Astrocyte of the cerebellum (primary cell): Measurements from ENCODE around the gene FAM163A.
A peak's percentile ranks its signal among the peaks of the same experiment; 100 is the strongest.
"Not testable (repeated sequence)": the region's sequence is repeated elsewhere in the genome, so short reads cannot be mapped to it uniquely, and the experiment has no call there.

ENCODE experiments used
- DNase-seq: peaks from one replicate; pipeline ENCODE4 v3.0.0-alpha.2; 2011; ENCODE audit warnings: low read depth
- H3K4me3 ChIP-seq: 2 replicates; pipeline ENCODE4 v1.5.1; 2011; ENCODE audit warnings: mild to moderate bottlenecking, low read depth, low read length, moderate library complexity
- in situ Hi-C: cut with HindIII; loops from 2 replicates; pipeline ENCODE4 v1.10.0; 2017; ENCODE audit warnings: low sequenced_read_pairs
- TF ChIP-seq, protein P1 (sequence below): IDR thresholded peaks from 2 replicates; pipeline ENCODE4 v1.5.1; 2012; ENCODE audit warnings: low read length, low read depth, moderate library complexity, mild to moderate bottlenecking; ENCODE audit errors: missing control alignments

The FAM163A gene

GRCh38 chr1:179742717-179743678, at the start of gene FAM163A:
Gene FAM163A, plus strand, starts transcription at chr1:179743291. Its CDS starts 69,807 bp downstream, at chr1:179813098.
- H3K4me3 ChIP-seq: peak within 1 kb of the TSS; percentile 23
- in situ Hi-C loops: no loop called here
- no peak for DNase-seq
- TF ChIP-seq, protein P1, sequence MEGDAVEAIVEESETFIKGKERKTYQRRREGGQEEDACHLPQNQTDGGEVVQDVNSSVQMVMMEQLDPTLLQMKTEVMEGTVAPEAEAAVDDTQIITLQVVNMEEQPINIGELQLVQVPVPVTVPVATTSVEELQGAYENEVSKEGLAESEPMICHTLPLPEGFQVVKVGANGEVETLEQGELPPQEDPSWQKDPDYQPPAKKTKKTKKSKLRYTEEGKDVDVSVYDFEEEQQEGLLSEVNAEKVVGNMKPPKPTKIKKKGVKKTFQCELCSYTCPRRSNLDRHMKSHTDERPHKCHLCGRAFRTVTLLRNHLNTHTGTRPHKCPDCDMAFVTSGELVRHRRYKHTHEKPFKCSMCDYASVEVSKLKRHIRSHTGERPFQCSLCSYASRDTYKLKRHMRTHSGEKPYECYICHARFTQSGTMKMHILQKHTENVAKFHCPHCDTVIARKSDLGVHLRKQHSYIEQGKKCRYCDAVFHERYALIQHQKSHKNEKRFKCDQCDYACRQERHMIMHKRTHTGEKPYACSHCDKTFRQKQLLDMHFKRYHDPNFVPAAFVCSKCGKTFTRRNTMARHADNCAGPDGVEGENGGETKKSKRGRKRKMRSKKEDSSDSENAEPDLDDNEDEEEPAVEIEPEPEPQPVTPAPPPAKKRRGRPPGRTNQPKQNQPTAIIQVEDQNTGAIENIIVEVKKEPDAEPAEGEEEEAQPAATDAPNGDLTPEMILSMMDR: no peak

- in situ Hi-C loops: loop anchor here (10.0 kb wide), 1 partner anchor 50 kb away; no protein-coding TSS in a partner anchor
- H3K4me3 ChIP-seq, DNase-seq: not testable (repeated sequence)
Observed at GRCh38 chr1:179694530-179694929, 48.6 kb upstream of the FAM163A start.

DNA sequence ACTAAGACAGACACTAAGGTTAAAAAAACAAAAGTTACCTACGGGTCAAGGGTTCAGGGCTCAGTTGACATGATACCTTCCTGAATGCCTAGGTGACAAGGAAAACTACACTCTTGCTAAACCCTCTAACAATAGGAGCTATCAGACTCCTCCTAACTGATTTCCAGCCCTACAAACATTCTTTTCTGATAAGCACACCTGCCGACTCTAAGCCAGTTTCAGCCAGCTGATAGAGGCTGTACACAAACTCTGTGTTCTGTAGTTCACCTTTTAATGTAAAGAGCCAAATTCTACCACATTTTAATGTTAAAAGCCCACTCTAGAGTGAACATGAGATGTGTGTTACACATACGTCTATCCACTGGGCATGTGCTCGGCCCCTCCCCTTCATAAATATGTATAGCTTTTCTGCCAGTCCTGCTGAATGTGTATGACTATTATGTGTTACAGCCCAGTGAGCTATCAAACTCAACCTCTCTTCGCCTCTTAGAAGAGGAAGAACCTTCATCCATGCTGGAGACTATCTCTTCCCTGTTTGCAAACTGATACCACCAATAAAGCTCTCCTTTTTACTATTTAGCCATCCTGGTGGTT, 40.0 kb upstream of the FAM163A start:
- in situ Hi-C loops: no loop called here
- TF ChIP-seq, protein P1: no peak
- no peak for DNase-seq
- H3K4me3 ChIP-seq: no peak overlapping the region

DNA sequence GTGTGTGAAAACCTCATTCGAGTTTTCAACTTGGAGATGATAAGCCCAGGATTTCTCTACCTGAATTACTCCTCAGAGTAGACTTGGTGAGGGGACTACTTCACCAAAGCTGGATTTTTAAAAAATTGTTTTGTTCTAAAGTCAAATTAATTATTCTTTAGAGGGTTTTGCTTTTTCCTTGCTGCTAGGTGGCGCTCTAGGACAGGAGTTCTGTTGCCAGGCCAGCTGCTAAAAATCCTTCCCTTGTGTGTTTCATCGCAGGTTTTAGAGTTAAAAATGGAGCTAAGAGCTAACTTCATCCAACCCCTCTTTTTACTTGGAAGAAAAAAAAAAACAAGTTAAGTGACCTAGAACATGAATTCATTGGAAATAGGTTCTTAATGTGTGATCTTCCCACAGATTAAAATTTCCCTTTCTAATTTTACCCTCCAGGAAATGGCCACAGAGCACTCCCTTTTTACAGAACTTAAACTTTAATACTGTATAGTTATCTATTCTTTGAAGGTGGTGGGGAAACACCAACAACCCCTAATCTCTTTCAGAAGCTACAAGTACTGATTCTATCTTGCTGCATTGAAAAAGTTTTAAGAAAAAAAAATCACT, 36.7 kb upstream of the FAM163A start:
- H3K4me3 ChIP-seq: no peak overlapping the region
- in situ Hi-C loops: no loop called here
- DNase-seq: peak; percentile 53
- TF ChIP-seq, protein P1: peak; percentile 75

- in situ Hi-C loops: no loop called here
- TF ChIP-seq, protein P1: no peak
- no peak for DNase-seq
- no peak overlapping the region for H3K4me3 ChIP-seq
Observed at GRCh38 chr1:179707406-179707805, 35.7 kb upstream of the FAM163A start.

GRCh38 chr1:179708434-179709195, 34.5 kb upstream of the FAM163A start:
- no peak for DNase-seq
- H3K4me3 ChIP-seq: no peak overlapping the region
- in situ Hi-C loops: no loop called here
- TF ChIP-seq, protein P1: no peak
